Lung (tissue), 12 donors: Measurements from ENCODE around the gene CACNA1C. TPM values are rescaled to one million over a fixed set of nuclear protein-coding genes. Genes with fewer than 3 reads are reported as not detected.

ENCODE experiments used
- ATAC-seq: fragments of 200-7000 bp; cut with Tn5 transposase; one replicate; pipeline ENCODE4 v1.9.1; 2020; ENCODE audit warnings: moderate number of reproducible peaks; ENCODE audit not compliant: insufficient read depth, low FRiP score
- DNase-seq, 3 donors: peaks; one replicate each; pipeline ENCODE4 v3.0.0-alpha.2; 2013 to 2017
- H3K27ac ChIP-seq, 2 donors: one replicate each; pipeline ENCODE4 v1.5.1; 2013; ENCODE audit warnings: mild to moderate bottlenecking in 2 of 2, moderate library complexity in 2 of 2, control low read depth in 1 of 2, inconsistent platforms in 1 of 2, low read depth in 1 of 2, low read length in 1 of 2
- H3K27me3 ChIP-seq, 3 donors: one replicate each; pipeline ENCODE4 v1.5.1; 2013; ENCODE audit warnings: low read length in 2 of 3; ENCODE audit not compliant: control insufficient read depth in 3 of 3, insufficient read depth in 3 of 3
- H3K36me3 ChIP-seq, 4 donors: one replicate each; pipeline ENCODE4 v1.5.1; 2013; ENCODE audit warnings: low read length in 4 of 4, mild to moderate bottlenecking in 1 of 4, moderate library complexity in 1 of 4; ENCODE audit not compliant: control insufficient read depth in 4 of 4, insufficient read depth in 4 of 4
- H3K4me1 ChIP-seq, 5 donors: one replicate each; pipeline ENCODE4 v1.5.1; 2013; ENCODE audit warnings: low read length in 5 of 5, mild to moderate bottlenecking in 2 of 5, moderate library complexity in 1 of 5; ENCODE audit not compliant: control insufficient read depth in 5 of 5, insufficient read depth in 5 of 5
- H3K4me3 ChIP-seq: one replicate; pipeline ENCODE4 v1.5.1; 2013; ENCODE audit warnings: mild to moderate bottlenecking, control low read depth, moderate library complexity
- H3K9ac ChIP-seq, 2 donors: one replicate each; pipeline ENCODE4 v1.5.1; 2013; ENCODE audit warnings: low read length in 2 of 2, control low read depth in 1 of 2; ENCODE audit not compliant: insufficient read depth in 1 of 2
- H3K9me3 ChIP-seq, 4 donors: one replicate each; pipeline ENCODE4 v1.5.1; 2013; ENCODE audit warnings: low read length in 3 of 4, mild to moderate bottlenecking in 1 of 4, moderate library complexity in 1 of 4; ENCODE audit not compliant: control insufficient read depth in 4 of 4, insufficient read depth in 3 of 4
- WGBS, 2 donors: extraction: QIAGEN DNeasy Blood & Tissue Kit; methylation state at CpG; one replicate each; pipeline ENCODE4 v1.1.7; 2013; 5-methylcytosine and 5-hydroxymethylcytosine counted together
- polyA plus RNA-seq, 2 donors: library from polyadenylated mRNA; stranded (reverse); fragments of 200-250 nt; gene quantifications; one replicate each; pipeline ENCODE4 v1.2.1, GENCODE V29; 2013
- total RNA-seq, 2 donors: library from RNA; depleted of rRNA in 1 of 2; stranded (reverse); fragments of >200 nt in 1 of 2; gene quantifications; one replicate each; pipeline ENCODE4 v1.2.1, GENCODE V29; 2014 to 2021
- TF ChIP-seq, protein P1 (sequence below): IDR thresholded peaks from 2 replicates; pipeline ENCODE4 v1.5.1; 2012; ENCODE audit warnings: mild to moderate bottlenecking; ENCODE audit errors: control extremely low read depth, extremely low read depth
- donor health status: control.
- donor health status: control.
- donor health status: Bipolar disorder and iron deficiency.
- donor health status: healthy.
- donor health status: DM: yes; HTN: yes; CAD: no.

Gene CACNA1C
- total and polyA plus RNA-seq, 4 donors = 3.2 to 17.5 (median 7.5) TPM

DNA sequence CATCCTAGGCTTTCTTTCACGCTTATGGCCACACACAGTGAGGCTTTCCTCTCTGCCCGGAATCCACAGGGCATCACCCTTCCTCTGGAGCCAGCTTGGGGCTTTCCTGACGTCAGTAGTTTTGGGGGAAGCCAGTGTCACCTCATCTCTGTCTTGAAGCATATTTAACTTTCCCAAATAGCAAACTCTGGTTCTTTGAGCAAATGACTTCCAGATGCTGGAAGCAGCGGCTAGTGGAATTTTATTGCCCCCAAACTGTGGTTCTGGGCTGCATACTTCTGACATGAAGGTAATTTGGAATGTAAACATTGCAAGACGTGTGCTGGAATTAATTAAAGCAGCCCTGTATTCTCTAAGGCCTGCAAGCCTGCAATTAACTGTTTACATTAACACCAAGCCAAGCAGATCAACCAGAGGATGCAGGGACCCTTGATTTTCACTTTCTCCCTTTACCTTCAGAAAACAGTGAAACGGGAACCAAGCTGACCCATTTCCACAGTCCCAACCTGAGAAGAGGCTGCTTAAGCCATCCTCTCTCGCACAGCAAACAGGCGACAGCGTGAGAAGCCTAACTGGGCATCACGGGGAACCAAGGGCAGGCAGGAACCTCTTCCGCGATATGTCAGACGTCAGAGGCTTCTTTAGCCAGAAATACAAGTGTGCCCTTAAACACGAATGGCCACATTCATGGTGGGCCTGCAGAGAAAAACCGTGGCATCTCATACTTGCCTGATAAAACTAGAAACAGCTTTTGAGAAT, 258.4 kb downstream of the CACNA1C start:
- H3K9me3 ChIP-seq = peaks cover 0 to 2% (median 0%) of the 10 kb centered on the region in 4 donors
- no peak for ATAC-seq
- DNase-seq = peak; percentile 76 to 78 (median 76)
- H3K9ac ChIP-seq = no peak overlapping the region
- no peaks in the 10 kb centered on the region for H3K27me3 ChIP-seq
- H3K36me3 ChIP-seq = no peaks in the 10 kb centered on the region
- H3K4me3 ChIP-seq = no peak overlapping the region
- no peak overlapping the region for H3K27ac ChIP-seq
- peaks cover 0 to 22% (median 9%) of the 10 kb centered on the region in 5 donors for H3K4me1 ChIP-seq
- TF ChIP-seq, protein P1, sequence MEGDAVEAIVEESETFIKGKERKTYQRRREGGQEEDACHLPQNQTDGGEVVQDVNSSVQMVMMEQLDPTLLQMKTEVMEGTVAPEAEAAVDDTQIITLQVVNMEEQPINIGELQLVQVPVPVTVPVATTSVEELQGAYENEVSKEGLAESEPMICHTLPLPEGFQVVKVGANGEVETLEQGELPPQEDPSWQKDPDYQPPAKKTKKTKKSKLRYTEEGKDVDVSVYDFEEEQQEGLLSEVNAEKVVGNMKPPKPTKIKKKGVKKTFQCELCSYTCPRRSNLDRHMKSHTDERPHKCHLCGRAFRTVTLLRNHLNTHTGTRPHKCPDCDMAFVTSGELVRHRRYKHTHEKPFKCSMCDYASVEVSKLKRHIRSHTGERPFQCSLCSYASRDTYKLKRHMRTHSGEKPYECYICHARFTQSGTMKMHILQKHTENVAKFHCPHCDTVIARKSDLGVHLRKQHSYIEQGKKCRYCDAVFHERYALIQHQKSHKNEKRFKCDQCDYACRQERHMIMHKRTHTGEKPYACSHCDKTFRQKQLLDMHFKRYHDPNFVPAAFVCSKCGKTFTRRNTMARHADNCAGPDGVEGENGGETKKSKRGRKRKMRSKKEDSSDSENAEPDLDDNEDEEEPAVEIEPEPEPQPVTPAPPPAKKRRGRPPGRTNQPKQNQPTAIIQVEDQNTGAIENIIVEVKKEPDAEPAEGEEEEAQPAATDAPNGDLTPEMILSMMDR = no peak
- 68 to 74% methylated on average over 15 of the region's 15 CpGs for WGBS, 2 donors

DNA sequence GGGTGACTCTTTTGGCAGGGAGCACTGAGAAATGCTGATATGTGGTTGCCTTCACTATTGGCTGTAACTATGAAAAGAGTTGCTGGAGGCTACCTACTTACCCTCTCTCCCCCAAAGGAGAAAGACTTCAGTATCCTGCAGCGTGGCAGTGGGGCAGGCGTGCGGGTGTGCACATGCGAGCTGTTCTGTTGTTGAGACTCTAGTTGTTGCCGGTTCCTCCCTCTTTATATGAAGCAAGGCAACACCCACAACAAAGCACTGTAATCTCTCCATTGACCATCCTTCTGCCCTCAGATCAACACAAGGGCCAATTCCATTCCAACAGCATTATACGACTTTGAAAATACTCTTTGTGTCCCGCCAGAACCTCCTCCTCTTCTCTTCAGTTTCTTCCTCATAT, 259.4 kb downstream of the CACNA1C start:
- ATAC-seq (no peak), DNase-seq (no peak)
- Histone ChIP-seq H3K27me3 (no peaks in the 10 kb centered on the region), H3K27ac (no peak overlapping the region), H3K4me3 (no peak overlapping the region), H3K4me1 (peaks cover 0 to 22% (median 9%) of the 10 kb centered on the region in 5 donors), H3K9me3 (peaks cover 0 to 2% (median 0%) of the 10 kb centered on the region in 4 donors), H3K36me3 (no peaks in the 10 kb centered on the region), H3K9ac (peak overlapping the region in 1 of 2 donors; percentile 20)
- TF ChIP-seq, protein P1 = no peak
- WGBS, 2 donors = 91 to 93% methylated on average over 7 of the region's 7 CpGs

DNA sequence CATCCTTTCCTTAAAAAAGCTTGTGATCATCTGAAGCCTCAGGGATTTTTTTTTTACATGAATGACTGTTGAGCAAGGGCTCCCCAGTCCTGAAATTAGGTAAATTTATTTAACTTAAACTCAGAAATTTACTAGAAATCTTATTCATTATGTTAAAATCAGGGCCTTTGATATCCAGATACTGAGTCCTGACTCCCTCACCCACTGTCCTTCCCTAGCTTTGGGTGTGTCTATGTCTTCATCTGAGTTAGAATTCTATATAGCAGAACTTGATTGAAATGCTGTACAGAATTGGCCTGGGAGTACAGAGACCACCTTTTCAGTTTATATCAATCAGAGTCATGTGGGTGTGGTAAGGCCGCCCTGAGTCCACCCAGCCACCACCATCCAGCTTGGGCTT, 260.0 kb downstream of the CACNA1C start:
- no peaks in the 10 kb centered on the region for H3K36me3 ChIP-seq
- ATAC-seq (no peak), DNase-seq (no peak)
- peaks cover 0 to 22% (median 9%) of the 10 kb centered on the region in 5 donors for H3K4me1 ChIP-seq
- no peak overlapping the region for H3K4me3 ChIP-seq
- WGBS, 2 donors = 96 to 100% methylated on average over 1 of the region's 1 CpG
- no peaks in the 10 kb centered on the region for H3K27me3 ChIP-seq
- H3K9ac ChIP-seq = no peak overlapping the region
- peaks cover 0 to 2% (median 0%) of the 10 kb centered on the region in 4 donors for H3K9me3 ChIP-seq
- no peak overlapping the region for H3K27ac ChIP-seq
- TF ChIP-seq, protein P1 = no peak
